PFSK-1 (cell line): ENCODE measurements around the gene HIRIP3.

Experiments
- POLR2AphosphoS5 ChIP-seq: IDR thresholded peaks from 2 replicates; pipeline ENCODE4 v1.6.1; 2012; ENCODE audit warnings: low read depth, mild to moderate bottlenecking, control low read depth, low read length, moderate library complexity
- SIN3A ChIP-seq: IDR thresholded peaks from 2 replicates; pipeline ENCODE4 v1.6.1; 2012; ENCODE audit warnings: mild to moderate bottlenecking, low read length, moderate library complexity, borderline replicate concordance; ENCODE audit not compliant: insufficient read depth
- TAF1 ChIP-seq: IDR thresholded peaks from 2 replicates; pipeline ENCODE4 v1.6.1; 2012; ENCODE audit warnings: low read length, control low read depth, borderline replicate concordance; ENCODE audit not compliant: insufficient read depth
- TF ChIP-seq, protein P1 (sequence below), 2 experiments: IDR thresholded peaks; 2 replicates each; pipeline versions ENCODE4 v1.6.1 to v1.8.0; 2011 to 2012; ENCODE audit warnings: low read depth in 2 of 2, low read length in 2 of 2, control low read depth in 1 of 2, inconsistent platforms in 1 of 2, mild to moderate bottlenecking in 1 of 2, moderate library complexity in 1 of 2; ENCODE audit not compliant: insufficient read depth in 1 of 2

DNA sequence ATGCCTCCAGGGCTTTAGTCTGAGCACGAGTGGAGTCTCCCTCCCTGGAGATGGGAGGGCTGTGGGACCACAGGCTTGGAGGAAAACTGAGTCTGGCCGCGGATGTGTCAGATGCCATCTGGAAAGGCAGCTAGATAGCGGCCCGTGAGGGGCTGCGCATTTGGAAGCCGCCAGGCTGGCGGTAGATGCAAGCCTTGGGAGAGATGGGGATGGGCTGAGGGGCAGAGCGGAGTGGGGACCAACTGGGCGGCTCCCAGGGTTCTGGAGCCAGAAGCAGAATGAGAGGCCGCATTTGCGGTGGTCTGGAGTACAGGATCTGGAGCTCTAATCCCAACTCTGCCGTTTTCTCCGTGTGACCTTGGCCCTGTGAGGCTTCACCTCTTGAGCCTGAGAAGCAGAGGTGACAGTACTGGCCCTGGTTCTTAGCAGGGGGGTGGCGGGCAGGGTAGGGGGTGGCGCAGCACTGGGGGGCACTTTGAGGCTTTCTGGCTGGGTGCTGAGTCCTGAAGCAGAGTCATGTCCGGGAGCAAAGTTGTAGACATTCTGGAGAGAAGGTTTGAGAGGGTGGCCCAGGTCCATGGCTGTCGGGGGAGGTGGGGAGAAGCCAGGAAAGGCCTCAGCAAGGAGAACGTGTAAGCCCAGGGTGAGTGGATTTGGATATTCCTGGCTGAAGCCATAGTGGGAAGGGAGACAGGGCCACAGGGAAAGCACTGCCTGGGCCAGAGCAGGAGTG is 7.4 kb upstream of the HIRIP3 start:
- TF ChIP-seq TAF1 (no peak), POLR2AphosphoS5 (no peak), SIN3A (no peak)
- TF ChIP-seq, protein P1, sequence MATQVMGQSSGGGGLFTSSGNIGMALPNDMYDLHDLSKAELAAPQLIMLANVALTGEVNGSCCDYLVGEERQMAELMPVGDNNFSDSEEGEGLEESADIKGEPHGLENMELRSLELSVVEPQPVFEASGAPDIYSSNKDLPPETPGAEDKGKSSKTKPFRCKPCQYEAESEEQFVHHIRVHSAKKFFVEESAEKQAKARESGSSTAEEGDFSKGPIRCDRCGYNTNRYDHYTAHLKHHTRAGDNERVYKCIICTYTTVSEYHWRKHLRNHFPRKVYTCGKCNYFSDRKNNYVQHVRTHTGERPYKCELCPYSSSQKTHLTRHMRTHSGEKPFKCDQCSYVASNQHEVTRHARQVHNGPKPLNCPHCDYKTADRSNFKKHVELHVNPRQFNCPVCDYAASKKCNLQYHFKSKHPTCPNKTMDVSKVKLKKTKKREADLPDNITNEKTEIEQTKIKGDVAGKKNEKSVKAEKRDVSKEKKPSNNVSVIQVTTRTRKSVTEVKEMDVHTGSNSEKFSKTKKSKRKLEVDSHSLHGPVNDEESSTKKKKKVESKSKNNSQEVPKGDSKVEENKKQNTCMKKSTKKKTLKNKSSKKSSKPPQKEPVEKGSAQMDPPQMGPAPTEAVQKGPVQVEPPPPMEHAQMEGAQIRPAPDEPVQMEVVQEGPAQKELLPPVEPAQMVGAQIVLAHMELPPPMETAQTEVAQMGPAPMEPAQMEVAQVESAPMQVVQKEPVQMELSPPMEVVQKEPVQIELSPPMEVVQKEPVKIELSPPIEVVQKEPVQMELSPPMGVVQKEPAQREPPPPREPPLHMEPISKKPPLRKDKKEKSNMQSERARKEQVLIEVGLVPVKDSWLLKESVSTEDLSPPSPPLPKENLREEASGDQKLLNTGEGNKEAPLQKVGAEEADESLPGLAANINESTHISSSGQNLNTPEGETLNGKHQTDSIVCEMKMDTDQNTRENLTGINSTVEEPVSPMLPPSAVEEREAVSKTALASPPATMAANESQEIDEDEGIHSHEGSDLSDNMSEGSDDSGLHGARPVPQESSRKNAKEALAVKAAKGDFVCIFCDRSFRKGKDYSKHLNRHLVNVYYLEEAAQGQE (IDR thresholded peaks at IDR 0.05; ENCODE audit: insufficient read depth in 1 of 2, low read depth in 2 of 2, low read length in 2 of 2): no peak
